ENCODE data around the gene MROH2A.

DNA sequence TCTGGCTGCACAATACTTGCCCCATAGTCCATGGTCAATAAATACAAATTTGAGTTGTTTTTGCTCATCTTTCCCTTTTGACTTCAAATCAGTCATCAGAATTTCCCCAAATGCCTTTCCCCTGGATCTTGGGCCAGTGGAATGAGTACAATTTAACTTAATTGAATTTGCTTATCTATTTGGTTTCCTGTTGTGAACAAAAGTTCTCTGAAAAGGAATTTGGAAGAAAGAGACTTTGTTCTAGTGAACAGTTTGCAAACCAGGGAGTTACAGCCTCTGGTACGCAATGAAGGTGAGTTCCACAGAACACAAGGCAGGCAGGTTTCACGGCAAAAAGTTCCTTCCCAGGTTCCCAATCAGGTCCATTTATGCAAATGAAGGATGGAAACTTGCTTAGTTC lies 19.3 kb upstream of the MROH2A start:
- TF ChIP-seq, protein P1, sequence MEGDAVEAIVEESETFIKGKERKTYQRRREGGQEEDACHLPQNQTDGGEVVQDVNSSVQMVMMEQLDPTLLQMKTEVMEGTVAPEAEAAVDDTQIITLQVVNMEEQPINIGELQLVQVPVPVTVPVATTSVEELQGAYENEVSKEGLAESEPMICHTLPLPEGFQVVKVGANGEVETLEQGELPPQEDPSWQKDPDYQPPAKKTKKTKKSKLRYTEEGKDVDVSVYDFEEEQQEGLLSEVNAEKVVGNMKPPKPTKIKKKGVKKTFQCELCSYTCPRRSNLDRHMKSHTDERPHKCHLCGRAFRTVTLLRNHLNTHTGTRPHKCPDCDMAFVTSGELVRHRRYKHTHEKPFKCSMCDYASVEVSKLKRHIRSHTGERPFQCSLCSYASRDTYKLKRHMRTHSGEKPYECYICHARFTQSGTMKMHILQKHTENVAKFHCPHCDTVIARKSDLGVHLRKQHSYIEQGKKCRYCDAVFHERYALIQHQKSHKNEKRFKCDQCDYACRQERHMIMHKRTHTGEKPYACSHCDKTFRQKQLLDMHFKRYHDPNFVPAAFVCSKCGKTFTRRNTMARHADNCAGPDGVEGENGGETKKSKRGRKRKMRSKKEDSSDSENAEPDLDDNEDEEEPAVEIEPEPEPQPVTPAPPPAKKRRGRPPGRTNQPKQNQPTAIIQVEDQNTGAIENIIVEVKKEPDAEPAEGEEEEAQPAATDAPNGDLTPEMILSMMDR (IDR thresholded peaks at IDR 0.05 in 2 of 3, conservative IDR thresholded peaks at IDR 0.05 in 1 of 3; ENCODE audit: borderline replicate concordance in 1 of 3, insufficient read depth in 1 of 3, low read depth in 2 of 3, low read length in 2 of 3): no peak
- TF ChIP-seq POLR2A (IDR thresholded peaks at IDR 0.05; ENCODE audit: borderline replicate concordance, extremely low read depth, insufficient read depth, insufficient read length) (no peak), ZFX (IDR thresholded peaks at IDR 0.05) (no peak), JUND (IDR thresholded peaks at IDR 0.05) (no peak), EZH2 (IDR thresholded peaks at IDR 0.05) (no peak), SP1 (IDR thresholded peaks at IDR 0.05; ENCODE audit: low read depth) (no peak), POLR2AphosphoS5 (IDR thresholded peaks at IDR 0.05; ENCODE audit: low read depth, low read length) (no peak), RAD21 (IDR thresholded peaks at IDR 0.05; ENCODE audit: low read depth) (no peak), CEBPB (IDR thresholded peaks at IDR 0.05; ENCODE audit: low read depth) (no peak), TCF7L2 (IDR thresholded peaks at IDR 0.05; ENCODE audit: borderline replicate concordance, extremely low read depth, insufficient read depth, insufficient read length) (no peak)
- TF ChIP-seq, protein P2, sequence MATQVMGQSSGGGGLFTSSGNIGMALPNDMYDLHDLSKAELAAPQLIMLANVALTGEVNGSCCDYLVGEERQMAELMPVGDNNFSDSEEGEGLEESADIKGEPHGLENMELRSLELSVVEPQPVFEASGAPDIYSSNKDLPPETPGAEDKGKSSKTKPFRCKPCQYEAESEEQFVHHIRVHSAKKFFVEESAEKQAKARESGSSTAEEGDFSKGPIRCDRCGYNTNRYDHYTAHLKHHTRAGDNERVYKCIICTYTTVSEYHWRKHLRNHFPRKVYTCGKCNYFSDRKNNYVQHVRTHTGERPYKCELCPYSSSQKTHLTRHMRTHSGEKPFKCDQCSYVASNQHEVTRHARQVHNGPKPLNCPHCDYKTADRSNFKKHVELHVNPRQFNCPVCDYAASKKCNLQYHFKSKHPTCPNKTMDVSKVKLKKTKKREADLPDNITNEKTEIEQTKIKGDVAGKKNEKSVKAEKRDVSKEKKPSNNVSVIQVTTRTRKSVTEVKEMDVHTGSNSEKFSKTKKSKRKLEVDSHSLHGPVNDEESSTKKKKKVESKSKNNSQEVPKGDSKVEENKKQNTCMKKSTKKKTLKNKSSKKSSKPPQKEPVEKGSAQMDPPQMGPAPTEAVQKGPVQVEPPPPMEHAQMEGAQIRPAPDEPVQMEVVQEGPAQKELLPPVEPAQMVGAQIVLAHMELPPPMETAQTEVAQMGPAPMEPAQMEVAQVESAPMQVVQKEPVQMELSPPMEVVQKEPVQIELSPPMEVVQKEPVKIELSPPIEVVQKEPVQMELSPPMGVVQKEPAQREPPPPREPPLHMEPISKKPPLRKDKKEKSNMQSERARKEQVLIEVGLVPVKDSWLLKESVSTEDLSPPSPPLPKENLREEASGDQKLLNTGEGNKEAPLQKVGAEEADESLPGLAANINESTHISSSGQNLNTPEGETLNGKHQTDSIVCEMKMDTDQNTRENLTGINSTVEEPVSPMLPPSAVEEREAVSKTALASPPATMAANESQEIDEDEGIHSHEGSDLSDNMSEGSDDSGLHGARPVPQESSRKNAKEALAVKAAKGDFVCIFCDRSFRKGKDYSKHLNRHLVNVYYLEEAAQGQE (IDR thresholded peaks at IDR 0.05; ENCODE audit: low read depth): no peak

Measured in HCT116 (cell line).